PFSK-1 (cell line): Measurements from ENCODE around the gene ACKR4.

Experiments
- POLR2AphosphoS5 ChIP-seq: IDR thresholded peaks from 2 replicates; pipeline ENCODE4 v1.6.1; 2012; ENCODE audit warnings: low read depth, mild to moderate bottlenecking, control low read depth, low read length, moderate library complexity
- SIN3A ChIP-seq: IDR thresholded peaks from 2 replicates; pipeline ENCODE4 v1.6.1; 2012; ENCODE audit warnings: mild to moderate bottlenecking, low read length, moderate library complexity, borderline replicate concordance; ENCODE audit not compliant: insufficient read depth
- TF ChIP-seq, protein P1 (sequence below), 2 experiments: IDR thresholded peaks; 2 replicates each; pipeline versions ENCODE4 v1.6.1 to v1.8.0; 2011 to 2012; ENCODE audit warnings: low read depth in 2 of 2, low read length in 2 of 2, control low read depth in 1 of 2, inconsistent platforms in 1 of 2, mild to moderate bottlenecking in 1 of 2, moderate library complexity in 1 of 2; ENCODE audit not compliant: insufficient read depth in 1 of 2

DNA sequence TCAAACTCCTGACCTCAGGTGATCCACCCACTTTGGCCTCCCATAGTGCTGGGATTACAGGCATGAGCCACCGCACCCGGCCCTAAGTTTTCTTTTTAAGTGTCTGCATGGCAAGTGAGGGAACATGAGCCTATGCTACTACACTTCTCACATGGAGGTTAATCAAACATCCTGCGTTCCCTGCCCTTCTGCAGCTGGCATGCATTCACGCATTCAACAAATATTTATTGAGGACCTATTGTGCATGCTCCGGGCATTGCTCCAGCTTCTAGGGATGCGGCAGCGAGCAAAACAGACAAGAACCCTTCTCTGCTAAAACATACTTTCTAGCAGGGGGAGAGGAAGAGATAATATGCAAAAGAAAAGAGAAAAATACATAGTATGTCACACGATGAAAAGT is 42.6 kb upstream of the ACKR4 start:
- TF ChIP-seq POLR2AphosphoS5 (no peak), SIN3A (no peak)
- TF ChIP-seq, protein P1, sequence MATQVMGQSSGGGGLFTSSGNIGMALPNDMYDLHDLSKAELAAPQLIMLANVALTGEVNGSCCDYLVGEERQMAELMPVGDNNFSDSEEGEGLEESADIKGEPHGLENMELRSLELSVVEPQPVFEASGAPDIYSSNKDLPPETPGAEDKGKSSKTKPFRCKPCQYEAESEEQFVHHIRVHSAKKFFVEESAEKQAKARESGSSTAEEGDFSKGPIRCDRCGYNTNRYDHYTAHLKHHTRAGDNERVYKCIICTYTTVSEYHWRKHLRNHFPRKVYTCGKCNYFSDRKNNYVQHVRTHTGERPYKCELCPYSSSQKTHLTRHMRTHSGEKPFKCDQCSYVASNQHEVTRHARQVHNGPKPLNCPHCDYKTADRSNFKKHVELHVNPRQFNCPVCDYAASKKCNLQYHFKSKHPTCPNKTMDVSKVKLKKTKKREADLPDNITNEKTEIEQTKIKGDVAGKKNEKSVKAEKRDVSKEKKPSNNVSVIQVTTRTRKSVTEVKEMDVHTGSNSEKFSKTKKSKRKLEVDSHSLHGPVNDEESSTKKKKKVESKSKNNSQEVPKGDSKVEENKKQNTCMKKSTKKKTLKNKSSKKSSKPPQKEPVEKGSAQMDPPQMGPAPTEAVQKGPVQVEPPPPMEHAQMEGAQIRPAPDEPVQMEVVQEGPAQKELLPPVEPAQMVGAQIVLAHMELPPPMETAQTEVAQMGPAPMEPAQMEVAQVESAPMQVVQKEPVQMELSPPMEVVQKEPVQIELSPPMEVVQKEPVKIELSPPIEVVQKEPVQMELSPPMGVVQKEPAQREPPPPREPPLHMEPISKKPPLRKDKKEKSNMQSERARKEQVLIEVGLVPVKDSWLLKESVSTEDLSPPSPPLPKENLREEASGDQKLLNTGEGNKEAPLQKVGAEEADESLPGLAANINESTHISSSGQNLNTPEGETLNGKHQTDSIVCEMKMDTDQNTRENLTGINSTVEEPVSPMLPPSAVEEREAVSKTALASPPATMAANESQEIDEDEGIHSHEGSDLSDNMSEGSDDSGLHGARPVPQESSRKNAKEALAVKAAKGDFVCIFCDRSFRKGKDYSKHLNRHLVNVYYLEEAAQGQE (IDR thresholded peaks at IDR 0.05; ENCODE audit: insufficient read depth in 1 of 2, low read depth in 2 of 2, low read length in 2 of 2): no peak
